Lung (tissue), 13 donors: ENCODE data around the gene DLGAP4. TPM values are rescaled to one million over a fixed set of nuclear protein-coding genes. Genes with fewer than 3 reads are reported as not detected.

Experiments used
- ATAC-seq: fragments of 200-7000 bp; cut with Tn5 transposase; one replicate; pipeline ENCODE4 v1.9.1; 2020; ENCODE audit warnings: moderate number of reproducible peaks; ENCODE audit not compliant: insufficient read depth, low FRiP score
- DNase-seq, 3 donors: peaks; one replicate each; pipeline ENCODE4 v3.0.0-alpha.2; 2013 to 2017
- H3K27ac ChIP-seq, 2 donors: one replicate each; pipeline ENCODE4 v1.5.1; 2013; ENCODE audit warnings: mild to moderate bottlenecking in 2 of 2, moderate library complexity in 2 of 2, control low read depth in 1 of 2, inconsistent platforms in 1 of 2, low read depth in 1 of 2, low read length in 1 of 2
- H3K27me3 ChIP-seq, 3 donors: one replicate each; pipeline ENCODE4 v1.5.1; 2013; ENCODE audit warnings: low read length in 2 of 3; ENCODE audit not compliant: control insufficient read depth in 3 of 3, insufficient read depth in 3 of 3
- H3K36me3 ChIP-seq, 4 donors: one replicate each; pipeline ENCODE4 v1.5.1; 2013; ENCODE audit warnings: low read length in 4 of 4, mild to moderate bottlenecking in 1 of 4, moderate library complexity in 1 of 4; ENCODE audit not compliant: control insufficient read depth in 4 of 4, insufficient read depth in 4 of 4
- H3K4me1 ChIP-seq, 5 donors: one replicate each; pipeline ENCODE4 v1.5.1; 2013; ENCODE audit warnings: low read length in 5 of 5, mild to moderate bottlenecking in 2 of 5, moderate library complexity in 1 of 5; ENCODE audit not compliant: control insufficient read depth in 5 of 5, insufficient read depth in 5 of 5
- H3K4me3 ChIP-seq: one replicate; pipeline ENCODE4 v1.5.1; 2013; ENCODE audit warnings: mild to moderate bottlenecking, control low read depth, moderate library complexity
- H3K9ac ChIP-seq, 2 donors: one replicate each; pipeline ENCODE4 v1.5.1; 2013; ENCODE audit warnings: low read length in 2 of 2, control low read depth in 1 of 2; ENCODE audit not compliant: insufficient read depth in 1 of 2
- H3K9me3 ChIP-seq, 4 donors: one replicate each; pipeline ENCODE4 v1.5.1; 2013; ENCODE audit warnings: low read length in 3 of 4, mild to moderate bottlenecking in 1 of 4, moderate library complexity in 1 of 4; ENCODE audit not compliant: control insufficient read depth in 4 of 4, insufficient read depth in 3 of 4
- WGBS, 2 donors: extraction: QIAGEN DNeasy Blood & Tissue Kit; methylation state at CpG; one replicate each; pipeline ENCODE4 v1.1.7; 2013; 5-methylcytosine and 5-hydroxymethylcytosine counted together
- polyA plus RNA-seq, 2 donors: library from polyadenylated mRNA; stranded (reverse); fragments of 200-250 nt; gene quantifications; one replicate each; pipeline ENCODE4 v1.2.1, GENCODE V29; 2013
- small RNA-seq: library from RNA; depleted of rRNA; stranded (forward); fragments of <200 nt; gene quantifications from one replicate; pipeline ENCODE3, GENCODE V24; 2014; ENCODE audit warnings: low replicate concordance
- total RNA-seq, 2 donors: library from RNA; depleted of rRNA in 1 of 2; stranded (reverse); fragments of >200 nt in 1 of 2; gene quantifications; one replicate each; pipeline ENCODE4 v1.2.1, GENCODE V29; 2014 to 2021
- TF ChIP-seq, protein P1 (sequence below): IDR thresholded peaks from 2 replicates; pipeline ENCODE4 v1.5.1; 2012; ENCODE audit warnings: mild to moderate bottlenecking; ENCODE audit errors: control extremely low read depth, extremely low read depth
- donor health status: control.
- donor health status: control.
- donor health status: Bipolar disorder and iron deficiency.
- donor health status: healthy.
- donor health status: DM: yes; HTN: yes; CAD: no.

DLGAP4 gene
- total and polyA plus RNA-seq, 4 donors = 34.6 to 67.6 (median 35.8) TPM

DNA sequence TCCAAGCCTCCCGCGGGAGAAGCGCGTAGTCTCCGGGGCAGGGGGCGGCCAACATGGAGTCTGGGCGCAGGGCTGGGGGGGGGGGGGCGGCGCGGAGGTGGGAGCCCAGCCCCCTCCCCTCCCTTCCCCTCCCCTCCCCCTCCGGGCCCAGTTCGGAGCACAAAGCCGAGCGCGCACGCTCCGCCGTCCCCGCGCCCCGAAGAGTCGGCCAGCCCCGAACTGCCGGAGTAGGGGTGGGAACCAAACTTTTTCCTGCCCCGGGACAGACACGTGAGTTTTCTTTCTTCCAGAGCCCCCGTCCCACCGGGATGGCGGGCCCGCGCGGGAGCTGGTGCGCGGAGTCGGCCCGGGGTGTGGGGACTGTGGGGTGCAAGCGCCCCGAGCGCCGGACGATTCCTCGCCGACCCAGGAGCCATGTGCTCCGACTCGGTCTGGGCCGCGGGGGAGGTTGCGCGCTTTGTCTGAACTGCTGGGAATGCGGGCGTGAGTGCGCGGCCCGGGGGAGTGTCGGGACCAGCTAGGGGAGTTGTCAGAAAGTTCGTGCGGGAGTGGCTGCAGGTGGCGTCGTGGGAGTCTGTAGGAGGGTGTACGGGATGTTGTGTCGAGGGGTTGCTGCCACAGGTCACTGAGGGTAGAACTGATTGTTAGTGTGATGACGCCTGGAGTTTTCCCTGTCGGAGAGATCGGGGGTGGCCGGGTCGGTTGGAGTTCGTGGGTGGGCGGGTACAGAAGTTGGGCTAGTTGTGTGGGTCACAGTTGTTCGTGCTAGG lies 268.4 kb downstream of the DLGAP4 start:
- Histone ChIP-seq H3K27ac (peak overlapping the region; percentile 72 to 90), H3K27me3 (no peaks in the 10 kb centered on the region), H3K4me1 (peaks cover 0 to 27% (median 8%) of the 10 kb centered on the region in 5 donors), H3K9me3 (no peaks in the 10 kb centered on the region), H3K4me3 (peak overlapping the region; percentile 83), H3K36me3 (peaks cover 0 to 11% (median 2%) of the 10 kb centered on the region in 4 donors), H3K9ac (peak overlapping the region; percentile 70 to 77)
- WGBS, 2 donors = 0 to 1% methylated on average over 51 to 67 of the region's 69 CpGs
- TF ChIP-seq, protein P1, sequence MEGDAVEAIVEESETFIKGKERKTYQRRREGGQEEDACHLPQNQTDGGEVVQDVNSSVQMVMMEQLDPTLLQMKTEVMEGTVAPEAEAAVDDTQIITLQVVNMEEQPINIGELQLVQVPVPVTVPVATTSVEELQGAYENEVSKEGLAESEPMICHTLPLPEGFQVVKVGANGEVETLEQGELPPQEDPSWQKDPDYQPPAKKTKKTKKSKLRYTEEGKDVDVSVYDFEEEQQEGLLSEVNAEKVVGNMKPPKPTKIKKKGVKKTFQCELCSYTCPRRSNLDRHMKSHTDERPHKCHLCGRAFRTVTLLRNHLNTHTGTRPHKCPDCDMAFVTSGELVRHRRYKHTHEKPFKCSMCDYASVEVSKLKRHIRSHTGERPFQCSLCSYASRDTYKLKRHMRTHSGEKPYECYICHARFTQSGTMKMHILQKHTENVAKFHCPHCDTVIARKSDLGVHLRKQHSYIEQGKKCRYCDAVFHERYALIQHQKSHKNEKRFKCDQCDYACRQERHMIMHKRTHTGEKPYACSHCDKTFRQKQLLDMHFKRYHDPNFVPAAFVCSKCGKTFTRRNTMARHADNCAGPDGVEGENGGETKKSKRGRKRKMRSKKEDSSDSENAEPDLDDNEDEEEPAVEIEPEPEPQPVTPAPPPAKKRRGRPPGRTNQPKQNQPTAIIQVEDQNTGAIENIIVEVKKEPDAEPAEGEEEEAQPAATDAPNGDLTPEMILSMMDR = no peak
- ATAC-seq (no peak), DNase-seq (peak; percentile 69 to 74 (median 74))

DNA sequence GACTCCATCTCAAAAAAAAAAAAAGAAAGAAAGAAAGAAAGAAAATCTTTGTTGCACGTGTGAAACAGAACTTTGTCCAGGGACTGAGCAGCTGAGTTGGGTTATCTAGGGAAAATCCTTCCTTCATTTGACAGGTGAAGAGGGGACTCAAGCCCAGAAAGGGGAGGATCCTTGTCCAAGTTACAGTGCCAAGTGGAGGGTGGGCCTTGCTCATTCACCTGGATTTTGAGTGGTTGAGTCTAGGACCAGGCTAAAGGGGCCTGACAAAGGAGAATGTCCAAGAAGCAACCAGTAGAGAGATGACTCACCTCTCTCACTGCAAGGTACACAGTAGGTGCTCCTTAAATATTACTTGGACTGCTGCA lies 269.9 kb downstream of the DLGAP4 start:
- H3K4me1 ChIP-seq = peaks cover 0 to 27% (median 8%) of the 10 kb centered on the region in 5 donors
- no peak overlapping the region for H3K4me3 ChIP-seq
- no peak overlapping the region for H3K27ac ChIP-seq
- no peaks in the 10 kb centered on the region for H3K27me3 ChIP-seq
- ATAC-seq (no peak), DNase-seq (no peak)
- no peaks in the 10 kb centered on the region for H3K9me3 ChIP-seq
- TF ChIP-seq, protein P1 = no peak
- peaks cover 0 to 23% (median 14%) of the 10 kb centered on the region in 4 donors for H3K36me3 ChIP-seq
- peak overlapping the region in 1 of 2 donors; percentile 23 for H3K9ac ChIP-seq
- WGBS, 2 donors = 39 to 64% methylated on average over 1 of the region's 1 CpG

Small RNA genes lying within 50 kb of the gene (small RNA-seq; reads per million reads assigned to genes)
- gene RF00017 = not detected

Other genes starting within 250 kb of the DLGAP4 start
- 10 to 100 TPM; 50.1 to 61.9 TPM for gene EPB41L1, start 151.6 kb upstream of the DLGAP4 start, total RNA-seq
- gene EPB41L1, start 151.6 kb upstream of the DLGAP4 start, polyA plus RNA-seq = 10 to 100 TPM; 13.5 to 15.5 TPM
- gene AAR2, start 69.9 kb upstream of the DLGAP4 start, total RNA-seq = 10 to 100 TPM; 27.6 to 30.9 TPM
- gene AAR2, start 69.9 kb upstream of the DLGAP4 start, polyA plus RNA-seq = 10 to 100 TPM; 18.1 to 31.2 TPM
- 100 to 1,000 TPM in 1 of 2 donors, 10 to 100 TPM in 1; 40.8 to 239 TPM for gene MYL9, start 235.2 kb downstream of the DLGAP4 start, total RNA-seq
- gene MYL9, start 235.2 kb downstream of the DLGAP4 start, polyA plus RNA-seq = 100 to 1,000 TPM in 1 of 2 donors, 10 to 100 TPM in 1; 68.4 to 243 TPM